ENCODE data around the gene OXA1L. TPM values are rescaled to one million over a fixed set of nuclear protein-coding genes. Genes with fewer than 3 reads are reported as not detected.

OXA1L gene
- polyA plus RNA-seq, 1 donor (not counting 4 experiments of a cell fraction or from before 2014, with no cell fraction given): 130 TPM

GRCh38 chr14:22793976-22794375 lies 27.5 kb downstream of the OXA1L start:
- DNase-seq (ENCODE audit: low read depth, low spot score): no peak
- Histone ChIP-seq H3K4me2 (ENCODE audit: control insufficient read depth, extremely low read depth, insufficient read depth, low read depth, low read length) (no peak overlapping the region), H3K9me3 (ENCODE audit: control insufficient read depth, low read depth, low read length) (no peaks in the 10 kb centered on the region), H3K36me3 (ENCODE audit: control insufficient read depth in 2 of 2, extremely low read depth in 1 of 2, insufficient read depth in 2 of 2, low read length in 2 of 2) (no peaks in the 10 kb centered on the region), H3K27ac (ENCODE audit: control insufficient read depth, insufficient read depth, low read length) (no peak overlapping the region), H3K9ac (ENCODE audit: control insufficient read depth, extremely low read depth, insufficient read depth, low read length) (no peak overlapping the region), H2AFZ (ENCODE audit: control insufficient read depth, low read length) (no peak overlapping the region), H3K4me1 (ENCODE audit: control insufficient read depth, extremely low read depth, insufficient read depth, low read length) (peaks cover 13% of the 10 kb centered on the region), H3K27me3 (ENCODE audit: control insufficient read depth, extremely low read depth, insufficient read depth, low read length) (peaks cover 7% of the 10 kb centered on the region), H3K4me3 (ENCODE audit: control insufficient read depth in 2 of 3, extremely low read depth in 1 of 3, insufficient read depth in 2 of 3, low read depth in 1 of 3, low read length in 3 of 3) (no peak overlapping the region), H3K9me1 (ENCODE audit: control insufficient read depth, extremely low read depth, insufficient read depth, low read length) (no peaks in the 10 kb centered on the region), H3K79me2 (ENCODE audit: control insufficient read depth, insufficient read depth, low read length) (no peaks in the 10 kb centered on the region), H4K20me1 (ENCODE audit: control insufficient read depth, extremely low read depth, insufficient read depth, low read length) (no peaks in the 10 kb centered on the region)
- TF ChIP-seq EZH2 (IDR thresholded peaks at IDR 0.05; ENCODE audit: low read length) (no peak), CTCF (optimal IDR thresholded peaks at IDR 0.05 in 1 of 3, IDR thresholded peaks at IDR 0.05 in 1 of 3, conservative IDR thresholded peaks at IDR 0.05 in 1 of 3; ENCODE audit: extremely low read depth in 1 of 3, insufficient read depth in 2 of 3, low read length in 3 of 3) (no peak)
- dilution Hi-C loops (cut with MboI; ENCODE audit: extremely low pct_ligation_motif_present, low sequenced_read_pairs): no loop called here
- FAIRE-seq: no peak

- Histone ChIP-seq H3K9me3 (ENCODE audit: control insufficient read depth, low read depth, low read length) (no peaks in the 10 kb centered on the region), H4K20me1 (ENCODE audit: control insufficient read depth, extremely low read depth, insufficient read depth, low read length) (no peaks in the 10 kb centered on the region), H3K27me3 (ENCODE audit: control insufficient read depth, extremely low read depth, insufficient read depth, low read length) (peaks cover 7% of the 10 kb centered on the region), H3K36me3 (ENCODE audit: control insufficient read depth in 2 of 2, extremely low read depth in 1 of 2, insufficient read depth in 2 of 2, low read length in 2 of 2) (no peaks in the 10 kb centered on the region), H3K4me3 (ENCODE audit: control insufficient read depth in 2 of 3, extremely low read depth in 1 of 3, insufficient read depth in 2 of 3, low read depth in 1 of 3, low read length in 3 of 3) (no peak overlapping the region), H3K9me1 (ENCODE audit: control insufficient read depth, extremely low read depth, insufficient read depth, low read length) (no peaks in the 10 kb centered on the region), H3K4me2 (ENCODE audit: control insufficient read depth, extremely low read depth, insufficient read depth, low read depth, low read length) (no peak overlapping the region), H3K9ac (ENCODE audit: control insufficient read depth, extremely low read depth, insufficient read depth, low read length) (no peak overlapping the region), H3K4me1 (ENCODE audit: control insufficient read depth, extremely low read depth, insufficient read depth, low read length) (peaks cover 10% of the 10 kb centered on the region), H3K79me2 (ENCODE audit: control insufficient read depth, insufficient read depth, low read length) (no peaks in the 10 kb centered on the region), H2AFZ (ENCODE audit: control insufficient read depth, low read length) (no peak overlapping the region), H3K27ac (ENCODE audit: control insufficient read depth, insufficient read depth, low read length) (no peak overlapping the region)
- no peak for TF ChIP-seq CTCF (optimal IDR thresholded peaks at IDR 0.05 in 1 of 3, IDR thresholded peaks at IDR 0.05 in 1 of 3, conservative IDR thresholded peaks at IDR 0.05 in 1 of 3; ENCODE audit: extremely low read depth in 1 of 3, insufficient read depth in 2 of 3, low read length in 3 of 3)
- no peak for TF ChIP-seq EZH2 (IDR thresholded peaks at IDR 0.05; ENCODE audit: low read length)
- DNase-seq (ENCODE audit: low read depth, low spot score) (no peak), FAIRE-seq (no peak)
- dilution Hi-C loops (cut with MboI; ENCODE audit: extremely low pct_ligation_motif_present, low sequenced_read_pairs): no loop called here
Observed at GRCh38 chr14:22794551-22794951, 28.1 kb downstream of the OXA1L start.

Measured in keratinocyte (primary cell).